ENCODE measurements around the gene REG4.
"Not testable (repeated sequence)": the region's sequence is repeated elsewhere in the genome, so short reads cannot be mapped to it uniquely, and the experiment has no call there.

The REG4 gene

GRCh38 chr1:119797162-119797561 lies 14.1 kb downstream of the REG4 start:
- Mint-ChIP-seq H3K36me3 (no peaks in the 10 kb centered on the region), H3K4me3 (no peak overlapping the region), H3K27me3 (peaks cover 0 to 5% of the 10 kb centered on the region in 2 donors), H3K9me3 (no peaks in the 10 kb centered on the region), H3K4me1 (peaks cover 0 to 2% of the 10 kb centered on the region in 2 donors), H3K27ac (no peak overlapping the region)
- DNase-seq (no peak), ATAC-seq (replicated peaks) (peak; percentile 69 to 79)

GRCh38 chr1:119795261-119796200 lies 15.7 kb downstream of the REG4 start:
- ATAC-seq (replicated peaks) (no peak), DNase-seq (no peak)
- Mint-ChIP-seq H3K27ac (no peak overlapping the region), H3K4me1 (peaks cover 0 to 2% of the 10 kb centered on the region in 2 donors), H3K9me3 (no peaks in the 10 kb centered on the region), H3K27me3 (peaks cover 0 to 12% of the 10 kb centered on the region in 2 donors), H3K36me3 (no peaks in the 10 kb centered on the region), H3K4me3 (no peak overlapping the region)

GRCh38 chr1:119794876-119795240 lies 16.4 kb downstream of the REG4 start:
- no peaks in the 10 kb centered on the region for H3K36me3 Mint-ChIP-seq
- H3K4me1 Mint-ChIP-seq = peaks cover 0 to 2% of the 10 kb centered on the region in 2 donors
- H3K27me3 Mint-ChIP-seq = peaks cover 4 to 18% of the 10 kb centered on the region in 2 donors
- DNase-seq (no peak), ATAC-seq (replicated peaks) (no peak)
- no peak overlapping the region for H3K27ac Mint-ChIP-seq
- H3K4me3 Mint-ChIP-seq = no peak overlapping the region
- H3K9me3 Mint-ChIP-seq = no peaks in the 10 kb centered on the region

GRCh38 chr1:119794230-119794875 lies 16.9 kb downstream of the REG4 start:
- Mint-ChIP-seq H3K27me3 (peaks cover 6 to 20% of the 10 kb centered on the region in 2 donors), H3K4me1 (peaks cover 0 to 2% of the 10 kb centered on the region in 2 donors), H3K4me3 (no peak overlapping the region), H3K27ac (no peak overlapping the region), H3K9me3 (no peaks in the 10 kb centered on the region), H3K36me3 (no peaks in the 10 kb centered on the region)
- ATAC-seq (replicated peaks) = no peak
- DNase-seq = no peak

GRCh38 chr1:119791377-119791776 lies 19.9 kb downstream of the REG4 start:
- ATAC-seq (replicated peaks) = no peak
- H3K4me1 Mint-ChIP-seq = peaks cover 2 to 4% of the 10 kb centered on the region in 2 donors

GRCh38 chr1:119790451-119791198 lies 20.6 kb downstream of the REG4 start:
- H3K27ac Mint-ChIP-seq = no peak overlapping the region
- H3K36me3 Mint-ChIP-seq = no peaks in the 10 kb centered on the region
- H3K9me3 Mint-ChIP-seq = no peaks in the 10 kb centered on the region
- peaks cover 6 to 10% of the 10 kb centered on the region in 2 donors for H3K4me1 Mint-ChIP-seq
- H3K4me3 Mint-ChIP-seq = no peak overlapping the region
- H3K27me3 Mint-ChIP-seq = peaks cover 9 to 22% of the 10 kb centered on the region in 2 donors
- ATAC-seq (replicated peaks) = no peak
- no peak for DNase-seq

More at GRCh38 chr1:119791377-119791776, 19.9 kb downstream of the REG4 start:
- Mint-ChIP-seq H3K36me3 (no peaks in the 10 kb centered on the region), H3K27me3 (peaks cover 9 to 22% of the 10 kb centered on the region in 2 donors), H3K27ac (no peak overlapping the region), H3K4me3 (no peak overlapping the region), H3K9me3 (no peaks in the 10 kb centered on the region)
- DNase-seq = no peak

- Mint-ChIP-seq H3K4me1 (peaks cover 6 to 10% of the 10 kb centered on the region in 2 donors), H3K36me3 (no peaks in the 10 kb centered on the region), H3K27ac (no peak overlapping the region), H3K4me3 (no peak overlapping the region), H3K9me3 (no peaks in the 10 kb centered on the region), H3K27me3 (peaks cover 17 to 22% of the 10 kb centered on the region in 2 donors)
- ATAC-seq (replicated peaks) = no peak
- no peak for DNase-seq
These were observed 23.5 kb downstream of the REG4 start for GRCh38 chr1:119787776-119788175.

GRCh38 chr1:119786473-119787050 lies 24.7 kb downstream of the REG4 start:
- peak overlapping the region in 1 of 2 donors; percentile 49 for H3K4me3 Mint-ChIP-seq
- peaks cover 6 to 10% of the 10 kb centered on the region in 2 donors for H3K4me1 Mint-ChIP-seq
- not testable (repeated sequence) for H3K9me3 Mint-ChIP-seq, H3K27ac Mint-ChIP-seq, H3K36me3 Mint-ChIP-seq
- ATAC-seq (replicated peaks) (peak in 1 of 2 donors; percentile 34), DNase-seq (peak; percentile 6)
- peaks cover 20 to 22% of the 10 kb centered on the region in 2 donors for H3K27me3 Mint-ChIP-seq

GRCh38 chr1:119786046-119786445 lies 25.2 kb downstream of the REG4 start:
- not testable (repeated sequence) for H3K36me3 Mint-ChIP-seq; DNase-seq; ATAC-seq (replicated peaks); H3K9me3 Mint-ChIP-seq
- H3K27ac Mint-ChIP-seq = peak overlapping the region; percentile 87
- H3K27me3 Mint-ChIP-seq = peaks cover 20% of the 10 kb centered on the region in 2 donors
- peak overlapping the region in 1 of 2 donors; percentile 49 for H3K4me3 Mint-ChIP-seq
- peaks cover 6 to 10% of the 10 kb centered on the region in 2 donors for H3K4me1 Mint-ChIP-seq

GRCh38 chr1:119784191-119784781 lies 27.0 kb downstream of the REG4 start:
- Mint-ChIP-seq H3K4me1 (peaks cover 6 to 10% of the 10 kb centered on the region in 2 donors), H3K27me3 (peaks cover 6 to 14% of the 10 kb centered on the region in 2 donors), H3K36me3 (no peaks in the 10 kb centered on the region), H3K9me3 (no peaks in the 10 kb centered on the region), H3K27ac (no peak overlapping the region), H3K4me3 (no peak overlapping the region)
- ATAC-seq (replicated peaks) (no peak), DNase-seq (no peak)

- peaks cover 6 to 10% of the 10 kb centered on the region in 2 donors for H3K4me1 Mint-ChIP-seq
- DNase-seq = no peak
- H3K9me3 Mint-ChIP-seq = no peaks in the 10 kb centered on the region
- ATAC-seq (replicated peaks) = no peak
- H3K36me3 Mint-ChIP-seq = no peaks in the 10 kb centered on the region
- no peak overlapping the region for H3K4me3 Mint-ChIP-seq
- peaks cover 5 to 12% of the 10 kb centered on the region in 2 donors for H3K27me3 Mint-ChIP-seq
- H3K27ac Mint-ChIP-seq = peak overlapping the region; percentile 47
These were observed 27.7 kb downstream of the REG4 start for GRCh38 chr1:119783354-119784185.

GRCh38 chr1:119782631-119783325 lies 28.5 kb downstream of the REG4 start:
- DNase-seq = no peak
- ATAC-seq (replicated peaks) = peak in 1 of 2 donors; percentile 21
- no peak overlapping the region for H3K27ac Mint-ChIP-seq
- H3K36me3 Mint-ChIP-seq = no peaks in the 10 kb centered on the region
- H3K27me3 Mint-ChIP-seq = peaks cover 5 to 12% of the 10 kb centered on the region in 2 donors
- no peaks in the 10 kb centered on the region for H3K9me3 Mint-ChIP-seq
- H3K4me3 Mint-ChIP-seq = no peak overlapping the region
- H3K4me1 Mint-ChIP-seq = peaks cover 6 to 10% of the 10 kb centered on the region in 2 donors
